Nucleus accumbens (tissue), 56 donors: ENCODE results near the gene OR13G1.
"Not testable (repeated sequence)": the region's sequence is repeated elsewhere in the genome, so short reads cannot be mapped to it uniquely, and the experiment has no call there.

ENCODE experiments used
- DNase-seq, 56 donors: peaks; one replicate each; lab custom pipeline; 2025; lab: John Stamatoyannopoulos, UW

Gene OR13G1, protein sequence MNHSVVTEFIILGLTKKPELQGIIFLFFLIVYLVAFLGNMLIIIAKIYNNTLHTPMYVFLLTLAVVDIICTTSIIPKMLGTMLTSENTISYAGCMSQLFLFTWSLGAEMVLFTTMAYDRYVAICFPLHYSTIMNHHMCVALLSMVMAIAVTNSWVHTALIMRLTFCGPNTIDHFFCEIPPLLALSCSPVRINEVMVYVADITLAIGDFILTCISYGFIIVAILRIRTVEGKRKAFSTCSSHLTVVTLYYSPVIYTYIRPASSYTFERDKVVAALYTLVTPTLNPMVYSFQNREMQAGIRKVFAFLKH

DNA sequence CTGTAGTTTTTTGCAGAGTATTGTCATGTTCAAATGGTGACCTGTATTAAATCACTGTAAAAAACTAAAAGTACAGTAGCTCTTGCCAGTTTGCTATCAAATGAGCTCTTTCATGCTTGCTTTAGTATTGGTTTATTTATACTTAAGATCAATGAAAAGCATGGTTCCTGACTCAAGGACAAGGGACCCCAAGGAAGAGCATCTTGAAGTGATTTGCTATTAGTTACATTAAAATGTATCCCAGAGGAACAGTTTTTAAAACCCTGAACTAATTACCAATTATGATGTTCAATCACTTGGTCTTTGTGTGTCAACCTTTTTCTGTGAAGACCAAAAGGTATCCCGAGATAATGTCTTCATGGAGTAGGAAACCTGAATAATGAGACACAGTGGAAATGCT, at the start of gene OR13G1:
OR13G1 (minus strand) TSS at position 101 of the 400 bp plus-strand sequence. CDS start 6,698 bp downstream, outside the sequence.
- DNase-seq: no peak

DNA sequence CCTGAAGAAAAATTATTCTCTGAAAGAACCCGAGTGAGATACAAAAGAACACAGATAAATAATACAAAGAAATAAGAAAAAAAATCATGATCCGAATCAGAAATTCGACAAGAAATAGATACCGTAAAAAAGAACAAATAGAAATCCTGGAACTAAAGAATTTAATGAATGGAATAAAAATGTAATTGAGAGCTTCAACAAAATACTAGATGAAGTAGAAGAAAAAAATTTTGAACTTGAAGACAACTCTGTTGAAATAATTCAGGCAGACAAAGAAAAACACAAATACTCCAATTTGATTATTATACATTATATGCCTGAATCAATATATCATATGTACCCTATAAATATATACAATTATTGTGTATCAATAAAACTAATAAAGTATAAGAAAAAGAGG, 41.7 kb upstream of the OR13G1 start:
- DNase-seq: no peak

DNA sequence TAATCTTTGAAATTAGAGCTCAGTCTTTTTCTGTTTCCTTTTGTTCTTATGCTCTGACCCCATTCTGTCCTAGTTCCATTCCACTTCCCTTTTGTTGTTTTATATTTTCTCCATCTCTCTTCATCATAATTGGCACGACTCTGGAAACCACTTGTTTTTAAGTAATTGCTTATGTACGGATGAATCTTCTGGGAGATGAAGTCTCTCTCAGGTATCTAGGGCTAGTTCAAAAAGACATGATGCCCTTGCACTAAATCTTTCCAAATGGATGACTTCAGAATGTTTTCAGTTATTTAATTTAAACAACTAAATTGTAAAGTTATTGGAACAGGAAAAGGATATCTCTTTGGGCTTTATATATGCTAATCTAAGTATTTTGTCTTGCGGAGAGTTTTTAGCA, 37.0 kb upstream of the OR13G1 start, which contains the start of gene OR6F1:
OR6F1 (minus strand) TSS at position 101 of the 400 bp plus-strand sequence. CDS start 3,891 bp downstream, outside the sequence.
- no peak for DNase-seq

DNA sequence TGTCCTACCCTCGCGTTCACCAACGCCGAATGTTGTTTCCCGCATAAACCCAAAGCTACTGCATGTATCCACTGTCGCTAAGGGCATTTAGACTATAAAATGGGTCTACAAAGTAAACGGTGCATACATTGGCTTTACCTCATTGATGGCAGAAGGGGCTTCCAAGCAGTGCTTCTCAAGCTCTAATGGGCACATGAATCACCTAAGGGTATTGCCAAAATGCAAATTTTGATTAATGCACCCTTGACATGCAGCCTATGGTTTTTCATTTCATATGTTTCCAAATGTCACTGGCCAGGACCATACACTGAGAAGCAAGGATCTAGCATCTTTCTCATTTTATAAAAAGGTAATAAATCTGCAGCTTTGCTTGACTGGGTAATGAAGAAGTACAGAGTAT, 34.2 kb upstream of the OR13G1 start:
- DNase-seq: no peak

DNA sequence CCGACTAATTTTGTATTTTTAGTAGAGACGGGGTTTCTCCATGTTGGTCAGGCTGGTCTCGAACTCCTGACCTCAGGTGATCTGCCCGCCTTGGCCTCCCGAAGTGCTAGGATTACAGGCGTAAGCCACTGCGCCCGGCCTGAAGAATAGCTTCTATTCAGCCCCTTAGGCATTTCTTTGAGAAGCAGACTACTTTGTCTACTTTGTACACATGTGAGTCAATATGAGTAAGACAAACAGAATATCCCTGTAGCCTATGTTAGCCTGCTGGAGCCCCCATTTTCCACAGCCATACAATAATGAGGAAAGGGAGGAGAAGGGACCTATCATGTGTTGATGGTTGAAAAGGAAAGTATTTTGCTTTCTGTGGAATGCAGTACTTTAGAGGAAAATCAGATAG, 31.1 kb upstream of the OR13G1 start:
- not testable (repeated sequence) for DNase-seq

DNA sequence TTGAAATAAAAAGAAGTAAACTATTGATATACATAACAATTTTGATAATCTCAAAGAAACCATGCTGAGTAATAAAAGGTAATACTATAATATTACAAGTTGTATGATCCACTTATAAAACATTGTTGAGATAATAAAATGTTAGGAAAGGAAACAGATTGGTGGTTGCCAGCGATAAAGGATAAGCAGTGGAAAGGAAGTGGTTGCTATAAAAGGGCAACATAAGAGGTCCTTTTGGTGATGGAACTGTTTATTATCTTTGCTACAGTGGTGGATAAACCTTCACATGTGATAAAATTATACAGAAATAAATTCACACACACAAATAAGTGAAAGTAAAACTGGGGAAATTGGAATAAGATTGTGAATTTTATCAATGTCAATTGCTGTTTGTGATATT, 21.8 kb upstream of the OR13G1 start:
- DNase-seq: no peak

DNA sequence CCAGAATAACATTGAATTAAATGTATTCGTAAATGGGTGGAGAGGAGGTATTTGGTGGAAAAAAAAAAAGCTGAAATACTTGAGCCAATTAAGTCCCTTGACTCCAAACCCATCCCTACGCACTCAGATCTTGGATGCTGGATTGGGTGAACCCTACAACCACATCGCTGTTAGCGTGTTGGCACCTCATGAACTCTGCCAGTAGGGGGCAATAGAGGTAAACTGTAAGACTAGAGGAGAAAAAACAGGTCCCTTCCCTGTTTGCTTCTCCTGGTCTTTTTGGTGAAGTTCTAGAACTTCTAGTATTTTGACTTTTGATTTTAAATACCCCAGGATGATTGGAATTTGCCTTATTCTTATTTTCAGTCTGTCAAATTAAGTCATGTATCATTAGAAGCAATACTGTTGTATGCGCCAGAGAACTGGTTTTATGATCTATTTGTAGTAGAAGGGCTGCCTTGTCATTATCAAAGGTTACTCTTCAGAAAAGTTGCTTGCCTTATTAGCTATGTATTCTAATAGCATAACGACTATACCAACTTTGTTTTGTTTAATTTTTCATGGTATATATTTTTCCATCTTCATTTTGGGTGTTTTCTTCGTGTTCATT, 1.9 kb upstream of the OR13G1 start:
- peak in 9 of 56 donors; percentile 0 to 17 (median 4) for DNase-seq

DNA sequence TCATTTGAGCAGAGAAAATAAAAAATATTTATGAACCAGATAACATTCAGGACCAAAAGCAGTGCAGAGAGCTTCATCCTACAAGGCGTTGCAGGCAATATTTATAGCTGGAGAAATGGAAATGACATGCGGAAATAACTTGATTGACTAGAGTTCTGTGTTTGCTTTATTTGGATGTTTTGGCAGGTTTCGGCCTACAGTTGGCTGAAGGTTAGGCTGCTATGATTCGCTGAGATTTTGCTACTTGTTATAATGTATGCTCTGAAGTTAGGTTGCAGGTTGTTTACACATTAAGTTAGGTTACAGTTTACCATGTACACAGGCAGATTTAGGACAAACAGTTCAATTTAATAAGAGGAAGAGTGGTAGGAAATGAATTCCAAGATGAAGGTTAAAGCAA, 632 bp upstream of the OR13G1 start:
- no peak for DNase-seq

DNA sequence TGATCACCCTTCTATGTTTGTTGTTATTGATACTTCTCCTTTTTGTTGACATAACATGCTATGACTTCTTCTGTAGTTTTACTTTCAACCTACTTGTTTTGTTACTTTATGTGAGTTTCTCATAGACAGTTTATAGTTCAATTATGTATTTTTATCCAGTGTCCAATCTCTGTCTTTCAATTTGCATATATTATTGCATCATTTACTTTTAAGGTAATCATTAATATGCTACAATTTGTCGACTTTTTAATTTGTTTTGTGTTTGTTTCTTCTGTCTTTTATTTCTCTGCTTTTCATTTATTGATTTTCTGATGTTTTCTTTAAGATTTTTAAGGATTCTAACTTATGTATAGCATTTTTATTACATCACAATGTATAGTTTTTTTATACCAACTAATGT, 10.3 kb downstream of the OR13G1 start:
- no peak for DNase-seq

DNA sequence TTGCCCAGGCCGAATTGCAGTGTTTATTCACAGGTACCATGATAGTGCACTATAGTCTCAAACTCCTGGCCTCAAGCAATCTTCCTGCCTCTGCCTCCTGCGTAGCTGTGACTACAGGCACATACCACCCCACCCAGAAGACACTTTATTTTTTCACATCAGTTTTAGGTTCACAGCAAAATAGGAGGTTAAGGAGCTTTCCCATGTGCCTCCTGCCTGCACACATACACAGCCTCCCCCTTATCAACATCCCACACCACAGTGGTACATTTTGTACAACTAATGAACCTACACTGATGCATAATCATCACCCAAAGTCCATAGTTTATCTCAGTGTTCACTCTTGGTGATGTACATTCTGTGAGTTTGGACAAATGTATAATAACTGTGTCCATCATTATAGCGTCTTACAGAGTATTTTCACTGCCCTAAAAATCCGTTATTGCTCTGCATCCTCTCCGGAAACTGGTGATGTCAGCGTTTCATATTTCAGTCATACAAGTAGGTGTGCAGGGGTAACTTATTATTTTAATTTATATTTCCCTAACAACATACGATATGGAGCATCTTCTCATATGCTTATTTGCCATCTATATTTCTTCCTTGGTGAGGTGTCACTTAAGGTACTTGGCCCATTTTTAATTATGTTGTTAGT, 23.2 kb downstream of the OR13G1 start:
- no peak for DNase-seq

DNA sequence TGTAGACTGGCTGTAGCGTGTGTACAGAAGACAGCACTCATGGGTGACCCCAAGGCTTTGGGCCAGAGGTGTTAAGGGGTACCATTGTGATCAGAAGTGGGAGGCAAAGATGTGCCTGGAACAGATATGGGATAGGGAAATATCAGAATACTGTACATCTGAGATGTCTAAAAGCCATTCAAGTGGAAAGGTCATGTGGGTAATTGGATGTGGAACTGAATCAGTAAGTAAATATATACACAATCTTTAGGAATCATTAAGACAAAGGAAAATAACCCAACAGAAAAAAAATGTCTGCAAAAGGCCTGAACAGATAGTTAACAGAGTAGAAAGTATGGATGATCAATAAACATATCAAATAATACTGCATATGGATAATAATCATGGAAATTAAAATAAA, 26.5 kb downstream of the OR13G1 start:
- no peak for DNase-seq

DNA sequence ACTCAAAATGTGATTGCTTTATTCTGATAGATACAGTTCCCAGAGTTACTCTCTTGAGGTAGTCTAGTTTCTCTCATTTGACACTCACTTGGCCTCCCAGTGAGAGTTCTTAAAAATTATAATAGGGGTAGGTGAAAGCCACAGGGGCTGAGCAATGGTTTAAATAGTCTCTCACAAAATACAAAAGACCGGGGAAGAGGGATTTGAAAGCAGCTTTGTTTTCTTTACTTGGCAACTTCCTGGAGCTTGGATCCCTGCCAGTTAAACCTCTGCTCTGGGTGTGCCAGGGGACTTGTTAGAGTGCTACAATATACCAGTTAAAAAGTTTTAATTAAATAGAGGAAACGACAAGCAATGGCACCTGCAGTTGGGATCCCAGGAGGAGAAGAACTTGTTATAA, 31.7 kb downstream of the OR13G1 start:
- DNase-seq: peak in 11 of 56 donors; percentile 1 to 55 (median 16)

DNA sequence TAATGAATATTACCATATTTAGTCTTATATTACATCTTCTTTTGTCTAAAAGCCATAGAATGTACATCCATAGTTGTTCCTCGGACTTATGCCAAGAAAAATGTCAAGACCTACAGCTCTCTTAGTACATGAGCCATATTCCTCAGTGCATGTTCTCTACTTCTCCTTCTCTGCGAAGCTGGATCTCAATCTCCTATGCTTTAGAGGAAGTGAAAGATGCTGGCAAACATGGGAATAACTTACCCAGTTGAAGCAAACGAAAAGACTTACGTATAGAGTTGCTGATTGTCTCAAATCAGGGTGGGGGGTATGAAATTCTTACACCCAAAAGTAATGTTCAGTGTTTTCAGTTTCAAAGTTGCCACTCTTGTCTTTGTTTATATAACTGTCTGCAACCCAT, 32.7 kb downstream of the OR13G1 start:
- no peak for DNase-seq

DNA sequence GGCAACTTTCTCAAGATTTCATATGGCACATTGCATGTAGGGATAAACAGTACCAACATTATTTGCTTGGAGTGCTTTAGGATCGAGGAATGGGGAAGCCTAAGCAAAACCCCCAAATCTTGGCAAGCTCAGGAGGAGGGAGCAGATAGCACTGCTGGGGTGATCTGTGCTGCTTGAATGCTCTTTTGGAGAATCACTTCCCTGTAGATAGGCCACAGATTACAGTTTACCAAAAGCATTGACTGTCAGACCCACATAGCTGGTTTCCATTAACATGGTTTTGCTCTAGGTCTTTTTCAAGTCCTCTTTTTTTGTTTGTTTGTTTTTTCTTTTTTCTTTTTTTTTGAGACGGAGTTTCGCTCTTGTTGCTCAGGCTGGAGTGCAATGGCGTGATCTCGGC, 36.8 kb downstream of the OR13G1 start:
- DNase-seq: no peak

DNA sequence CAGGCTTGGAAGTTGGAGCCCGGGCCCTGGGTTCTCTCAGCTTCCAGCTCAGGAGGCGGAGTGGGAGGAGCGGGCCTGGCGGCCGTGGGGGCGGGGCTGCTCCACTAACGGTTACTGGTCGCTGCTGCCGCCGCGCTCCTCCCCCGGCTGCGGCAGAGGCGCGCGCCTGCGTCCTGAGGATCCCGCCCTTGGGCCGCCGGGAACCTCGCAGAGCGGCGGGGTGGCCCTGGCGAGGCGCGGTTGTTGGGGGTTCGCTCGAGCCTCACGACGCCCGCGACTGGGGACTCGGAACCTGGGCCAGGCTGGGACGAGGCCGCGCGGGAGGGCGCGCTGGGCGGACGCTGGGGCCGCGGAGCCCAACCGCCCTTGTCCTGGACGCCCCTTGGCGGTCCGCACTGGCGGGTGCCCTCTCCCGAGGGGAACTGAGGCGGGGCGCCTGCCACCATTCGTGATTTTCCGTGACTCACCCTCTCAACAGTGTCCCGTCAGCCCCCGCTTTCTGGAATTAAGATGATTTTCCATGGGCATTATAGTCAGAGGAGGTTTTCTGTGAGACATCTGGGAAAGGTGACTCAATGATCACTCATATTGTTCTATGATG, 40.1 kb downstream of the OR13G1 start:
- peak in 11 of 56 donors; percentile 2 to 42 (median 6) for DNase-seq

DNA sequence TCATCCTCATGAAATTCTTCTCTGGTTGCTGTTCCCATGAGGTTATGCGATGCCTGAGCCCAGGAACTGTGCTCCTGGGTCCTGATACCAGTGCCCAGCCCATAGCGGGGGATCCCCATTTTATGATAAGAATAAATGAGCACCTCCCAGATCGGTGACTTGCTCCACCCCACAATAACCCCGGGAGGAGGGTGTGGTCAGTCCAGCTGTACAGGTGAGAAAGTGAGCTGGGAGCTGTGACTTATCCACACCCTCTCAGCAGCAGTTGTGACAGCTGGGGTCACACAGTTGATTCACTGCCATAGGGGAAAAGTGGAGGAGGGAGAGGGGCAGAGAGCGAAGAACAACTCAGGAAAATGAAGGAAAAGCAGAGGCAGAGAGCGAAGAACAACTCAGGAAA, 40.8 kb downstream of the OR13G1 start:
- DNase-seq: no peak

DNA sequence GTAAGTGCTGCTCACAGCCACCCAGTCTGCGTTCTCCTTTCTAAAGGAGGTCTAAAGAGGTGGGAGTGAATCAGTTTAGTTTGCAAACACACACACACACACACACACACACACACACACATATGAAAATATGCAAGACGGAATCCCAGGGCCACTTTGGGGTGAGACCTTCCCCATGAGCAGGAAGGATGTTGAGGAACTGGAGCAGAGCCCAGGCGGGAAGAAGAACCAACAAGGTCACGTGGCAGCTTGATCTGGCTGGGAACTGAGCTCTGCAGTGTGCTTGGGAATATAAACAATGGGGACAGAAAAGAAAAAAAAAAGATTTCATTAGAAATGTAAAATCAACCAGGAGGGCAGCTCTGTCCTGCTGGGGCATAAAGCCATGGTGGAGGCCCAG, 41.5 kb downstream of the OR13G1 start:
- no peak for DNase-seq

DNA sequence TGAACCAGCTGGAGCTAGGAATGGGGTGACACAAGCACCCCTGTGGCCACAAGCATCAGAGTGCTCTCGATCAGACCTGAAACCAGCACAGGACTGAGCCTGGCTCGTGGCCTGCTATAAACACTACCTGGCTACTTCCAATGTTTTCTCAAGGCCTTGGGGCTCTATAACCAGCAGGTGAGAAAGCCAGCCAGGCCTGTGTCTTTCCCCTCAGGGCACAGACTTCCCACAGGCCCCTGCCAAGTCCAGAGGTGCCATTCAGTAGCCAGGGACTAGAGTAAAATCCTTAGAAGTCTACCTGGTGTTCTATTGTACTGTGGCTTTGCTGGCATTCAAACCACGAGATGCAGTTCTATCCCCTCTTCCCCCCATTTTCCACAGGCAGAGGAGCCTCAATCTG, 51.6 kb downstream of the OR13G1 start:
- DNase-seq: no peak
